ENCODE data around the gene TRDN. TPM values are rescaled to one million over a fixed set of nuclear protein-coding genes. Genes with fewer than 3 reads are reported as not detected.
"Not testable (repeated sequence)": the region's sequence is repeated elsewhere in the genome, so short reads cannot be mapped to it uniquely, and the experiment has no call there.

Gene TRDN
- total and polyA plus RNA-seq, 2 donors (not counting 1 experiment from before 2014, with no cell fraction given) = not detected

GRCh38 chr6:123456836-123457235 lies 179.9 kb downstream of the TRDN start:
- Histone ChIP-seq H3K4me2 (ENCODE audit: extremely low read depth, insufficient read depth, low read length) (no peak overlapping the region), H3K4me1 (ENCODE audit: control insufficient read depth, extremely low read depth, insufficient read depth, low read length) (no peaks in the 10 kb centered on the region), H3K36me3 (ENCODE audit: control insufficient read depth, insufficient read depth, low read length) (no peaks in the 10 kb centered on the region), H3K4me3 (replicated peaks in 1 of 4; ENCODE audit: control extremely low read depth in 1 of 4, insufficient read depth in 1 of 4, low read depth in 3 of 4, low read length in 4 of 4) (no peak overlapping the region), H3K27me3 (ENCODE audit: control insufficient read depth, insufficient read depth, low read length) (no peaks in the 10 kb centered on the region), H3K9ac (ENCODE audit: insufficient read depth, low read length) (no peak overlapping the region), H3K27ac (ENCODE audit: insufficient read depth, low read length) (no peak overlapping the region), H3K79me2 (ENCODE audit: control insufficient read depth, insufficient read depth, low read length) (no peaks in the 10 kb centered on the region), H2AFZ (ENCODE audit: low read length) (no peak overlapping the region), H4K20me1 (ENCODE audit: control insufficient read depth, extremely low read depth, insufficient read depth, low read length) (no peaks in the 10 kb centered on the region), H3K9me3 (ENCODE audit: control insufficient read depth, insufficient read depth, low read depth, low read length) (no peaks in the 10 kb centered on the region)
- no peak for DNase-seq (ENCODE audit: low read depth in 2 of 2)
- no peak for TF ChIP-seq CTCF (conservative IDR thresholded peaks at IDR 0.05 in 1 of 2, IDR thresholded peaks at IDR 0.05 in 1 of 2; ENCODE audit: low read depth in 1 of 2, low read length in 2 of 2)
- TF ChIP-seq EZH2 (IDR thresholded peaks at IDR 0.05; ENCODE audit: low read length, missing control alignments) = no peak

- no peak for DNase-seq (ENCODE audit: low read depth in 2 of 2)
- no peak overlapping the region for H3K27ac ChIP-seq (ENCODE audit: insufficient read depth, low read length)
- H3K27me3 ChIP-seq (ENCODE audit: control insufficient read depth, insufficient read depth, low read length) = no peaks in the 10 kb centered on the region
- H4K20me1 ChIP-seq (ENCODE audit: control insufficient read depth, extremely low read depth, insufficient read depth, low read length) = no peaks in the 10 kb centered on the region
- no peaks in the 10 kb centered on the region for H3K4me1 ChIP-seq (ENCODE audit: control insufficient read depth, extremely low read depth, insufficient read depth, low read length)
- H3K9ac ChIP-seq (ENCODE audit: insufficient read depth, low read length) = no peak overlapping the region
- TF ChIP-seq CTCF (conservative IDR thresholded peaks at IDR 0.05 in 1 of 2, IDR thresholded peaks at IDR 0.05 in 1 of 2; ENCODE audit: low read depth in 1 of 2, low read length in 2 of 2) (no peak), EZH2 (IDR thresholded peaks at IDR 0.05; ENCODE audit: low read length, missing control alignments) (no peak)
- no peaks in the 10 kb centered on the region for H3K36me3 ChIP-seq (ENCODE audit: control insufficient read depth, insufficient read depth, low read length)
- no peak overlapping the region for H2AFZ ChIP-seq (ENCODE audit: low read length)
- no peaks in the 10 kb centered on the region for H3K79me2 ChIP-seq (ENCODE audit: control insufficient read depth, insufficient read depth, low read length)
- no peaks in the 10 kb centered on the region for H3K9me3 ChIP-seq (ENCODE audit: control insufficient read depth, insufficient read depth, low read depth, low read length)
- H3K4me2 ChIP-seq (ENCODE audit: extremely low read depth, insufficient read depth, low read length) = no peak overlapping the region
- no peak overlapping the region for H3K4me3 ChIP-seq (replicated peaks in 1 of 4; ENCODE audit: control extremely low read depth in 1 of 4, insufficient read depth in 1 of 4, low read depth in 3 of 4, low read length in 4 of 4)
Measured at GRCh38 chr6:123454448-123454847, 182.3 kb downstream of the TRDN start.

GRCh38 chr6:123453071-123453470 lies 183.7 kb downstream of the TRDN start:
- not testable (repeated sequence) for H3K9ac ChIP-seq (ENCODE audit: insufficient read depth, low read length); H3K4me1 ChIP-seq (ENCODE audit: control insufficient read depth, extremely low read depth, insufficient read depth, low read length); H3K27ac ChIP-seq (ENCODE audit: insufficient read depth, low read length); H2AFZ ChIP-seq (ENCODE audit: low read length); H4K20me1 ChIP-seq (ENCODE audit: control insufficient read depth, extremely low read depth, insufficient read depth, low read length); H3K27me3 ChIP-seq (ENCODE audit: control insufficient read depth, insufficient read depth, low read length); H3K4me2 ChIP-seq (ENCODE audit: extremely low read depth, insufficient read depth, low read length); H3K79me2 ChIP-seq (ENCODE audit: control insufficient read depth, insufficient read depth, low read length); H3K36me3 ChIP-seq (ENCODE audit: control insufficient read depth, insufficient read depth, low read length); H3K9me3 ChIP-seq (ENCODE audit: control insufficient read depth, insufficient read depth, low read depth, low read length); H3K4me3 ChIP-seq (replicated peaks in 1 of 4; ENCODE audit: control extremely low read depth in 1 of 4, insufficient read depth in 1 of 4, low read depth in 3 of 4, low read length in 4 of 4); DNase-seq (ENCODE audit: low read depth in 2 of 2)
